K562 (cell line): ENCODE data around the gene FRMD4A. TPM values are rescaled to one million over a fixed set of nuclear protein-coding genes. Genes with fewer than 3 reads are reported as not detected.

Experiments
- ATAC-seq: fragments of 200-7000 bp; cut with Tn5 transposase; 3 replicates; pipeline ENCODE4 v1.9.1; 2020; ENCODE audit warnings: moderate library complexity
- BruUV-seq: library from RNA; stranded (reverse); fragments of 400-500 nt; replicated peaks from 2 replicates; lab custom pipeline; 2021; lab: Mats Ljungman, UMichigan
- CTCF ChIA-PET: fragments of 300-600 bp; formaldehyde crosslinking; extraction: SDS; loops from one replicate; lab custom pipeline; 2021; ENCODE audit warnings: low intra/inter-chr PET ratio; lab: Yijun Ruan, JAX
- POLR2A ChIA-PET: fragments of 300-600, 350-650 bp; sonication (Branson Sonifier 250); formaldehyde crosslinking; extraction: SDS; loops from one replicate; lab custom pipeline; 2021; ENCODE audit warnings: antibody characterized with exemption, inconsistent platforms; lab: Yijun Ruan, JAX
- DNase-seq, 4 experiments: peaks; one replicate each; pipeline versions ENCODE4 v3.0.0 to v3.0.0-alpha.2; 2011 to 2018; ENCODE audit warnings: low spot score in 3 of 4, mixed read lengths in 3 of 4; ENCODE audit errors: extremely low read depth in 1 of 4
- FAIRE-seq: peaks from 2 replicates; lab custom pipeline; 2011; peaks lifted over from hg19 to GRCh38; lab: Jason Lieb, UNC
- H2AFZ ChIP-seq: 2 replicates; pipeline ENCODE4 v1.6.0; 2011; ENCODE audit warnings: low read depth, low read length, control low read depth, inconsistent platforms
- H3K27ac ChIP-seq: fragments of 200-600 bp; 3 replicates; pipeline ENCODE4 v1.8.0; 2011; ENCODE audit warnings: low read depth, mild to moderate bottlenecking, control low read depth, inconsistent platforms, low read length, moderate library complexity, mixed read lengths; ENCODE audit errors: extremely low read depth
- H3K27me3 ChIP-seq, 2 experiments: fragments of 300-600 bp in 1 of 2; 2 replicates in 1 of 2; 3 replicates in 1 of 2; pipeline versions ENCODE4 v1.6.0 to v1.8.0; 2011; ENCODE audit warnings: inconsistent platforms in 2 of 2, low read length in 2 of 2, mild to moderate bottlenecking in 1 of 2, mixed read lengths in 1 of 2, moderate library complexity in 1 of 2; ENCODE audit not compliant: control insufficient read depth in 2 of 2, insufficient read depth in 2 of 2
- H3K36me3 ChIP-seq: fragments of 300-600 bp; 3 replicates; pipeline ENCODE4 v1.8.0; 2011; ENCODE audit warnings: mild to moderate bottlenecking, low read length, inconsistent platforms; ENCODE audit not compliant: control insufficient read depth, insufficient read depth
- H3K4me1 ChIP-seq, 2 experiments: fragments of 200-600 bp in 1 of 2; replicated peaks in 1 of 2; 2 replicates in 1 of 2; 3 replicates in 1 of 2; pipeline versions ENCODE4 v1.5.1 to v1.8.0; 2011; ENCODE audit warnings: inconsistent platforms in 2 of 2, low read length in 2 of 2, mild to moderate bottlenecking in 1 of 2, mixed read lengths in 1 of 2, moderate library complexity in 1 of 2; ENCODE audit not compliant: control insufficient read depth in 2 of 2, insufficient read depth in 2 of 2
- H3K4me2 ChIP-seq: 2 replicates; pipeline ENCODE4 v1.6.1; 2011; ENCODE audit warnings: low read length, control low read depth, inconsistent platforms, mixed read lengths; ENCODE audit not compliant: insufficient read depth
- H3K4me3 ChIP-seq: fragments of 200-600 bp; sonication (generic), shearing (Covaris generic); 2 replicates; pipeline ENCODE4 v1.5.1; 2016; ENCODE audit warnings: control low read depth, inconsistent platforms
- H3K79me2 ChIP-seq: fragments of 200-600 bp; 3 replicates; pipeline ENCODE4 v1.8.0; 2011; ENCODE audit warnings: low read length, inconsistent platforms; ENCODE audit not compliant: control insufficient read depth, insufficient read depth
- H3K9ac ChIP-seq, 2 experiments: 2 replicates each; pipeline versions ENCODE4 v1.6.0 to v1.6.1; 2011; ENCODE audit warnings: low read depth in 2 of 2, low read length in 2 of 2, control low read depth in 1 of 2, inconsistent platforms in 1 of 2, mild to moderate bottlenecking in 1 of 2, mixed read lengths in 1 of 2; ENCODE audit not compliant: insufficient read depth in 1 of 2
- H3K9me1 ChIP-seq: one replicate; pipeline ENCODE4 v1.6.0; 2011; ENCODE audit warnings: inconsistent platforms, mild to moderate bottlenecking, low read length, moderate library complexity; ENCODE audit not compliant: control insufficient read depth, insufficient read depth
- H3K9me3 ChIP-seq: replicated peaks from 2 replicates; pipeline ENCODE4 v1.5.1; 2011; ENCODE audit warnings: low read depth, low read length, inconsistent platforms; ENCODE audit not compliant: control insufficient read depth, insufficient read depth
- H4K20me1 ChIP-seq: replicated peaks from 2 replicates; pipeline ENCODE4 v1.6.1; 2011; ENCODE audit warnings: low read length, inconsistent platforms, mixed read lengths; ENCODE audit not compliant: control insufficient read depth, insufficient read depth
- DACH1 ChIP-seq: fragments of 450-650 bp; IDR thresholded peaks from 2 replicates; pipeline ENCODE4 v1.6.1; 2018; ENCODE audit not compliant: partially characterized antibody
- ESRRA ChIP-seq: fragments of 450-650 bp; IDR thresholded peaks from 2 replicates; pipeline ENCODE4 v1.6.1; 2014; ENCODE audit warnings: low read depth, mild to moderate bottlenecking, moderate library complexity, borderline replicate concordance
- GTF2A2 ChIP-seq: IDR thresholded peaks from 2 replicates; pipeline ENCODE4 v1.6.1; 2016; ENCODE audit warnings: mild to moderate bottlenecking, missing genetic modification characterization, missing compliant biosample characterization
- HSF4 ChIP-seq: fragments of 250-450 bp; sonication (Bioruptor Pico); IDR thresholded peaks from 2 replicates; pipeline ENCODE4 v2.1.2; 2022; ENCODE audit warnings: mild to moderate bottlenecking, moderate library complexity, borderline replicate concordance
- MBD2 ChIP-seq: sonication (generic); IDR thresholded peaks from 2 replicates; pipeline ENCODE4 v1.6.1; 2016; ENCODE audit warnings: low read depth, borderline replicate concordance
- MCM3 ChIP-seq: fragments of 450-650 bp; IDR thresholded peaks from 2 replicates; pipeline ENCODE4 v1.6.1; 2016
- MECOM ChIP-seq: fragments of 250-450 bp; sonication (Bioruptor Pico); IDR thresholded peaks from 2 replicates; pipeline ENCODE4 v1.8.0; 2022; ENCODE audit warnings: inconsistent platforms
- ZNF79 ChIP-seq: fragments of 250-450 bp; sonication (Bioruptor Pico); IDR thresholded peaks from 2 replicates; pipeline ENCODE4 v1.4.0; 2020; ENCODE audit warnings: low read depth, mild to moderate bottlenecking, moderate library complexity
- WGBS: fragments of 100-300 bp; shearing (Covaris generic); methylation state at CpG from one replicate; pipeline ENCODE4 v1.1.6; 2016; ENCODE audit warnings: low coverage, mixed read lengths; ENCODE audit not compliant: insufficient coverage; ENCODE audit errors: missing lambda C conversion rate; 5-methylcytosine and 5-hydroxymethylcytosine counted together
- in situ Hi-C: fragments of 300-500 bp; cut with MboI; formaldehyde crosslinking; loops from 4 replicates; pipeline ENCODE4 v1.15.0; 2018; ENCODE audit warnings: inconsistent platforms, mixed read lengths
- intact Hi-C: fragments of 100-400 bp; cut with micrococcal nuclease; formaldehyde crosslinking; loops from 2 replicates; pipeline ENCODE4 v1.14.2; 2022
- polyA plus RNA-seq, 8 experiments: library from polyadenylated mRNA; depleted of rRNA in 4 of 8; stranded (reverse) in 5 of 8; unstranded in 3 of 8; fragments of >200 nt; fragmentation: Nextera tagmentation in 2 of 8; fragmentation: Illumina TruSeq in 1 of 8; extraction: Ambion mirVana in 2 of 8; extraction: Trizol in 1 of 8; gene quantifications; 2 replicates each; pipeline versions ENCODE4 v1.2.1 to v1.2.3, GENCODE V29; 2011 to 2014; ENCODE audit warnings: inconsistent platforms in 1 of 8, missing spikeins in 1 of 8
- total RNA-seq, 7 experiments: library from RNA; depleted of rRNA in 6 of 7; stranded (reverse); fragments of >200 nt in 6 of 7; fragmentation: Illumina TruSeq in 2 of 7; extraction: Trizol in 2 of 7; gene quantifications; 2 replicates each; pipeline versions ENCODE4 v1.2.1 to v1.2.3, GENCODE V29; 2011 to 2021; ENCODE audit warnings: low replicate concordance in 1 of 7

Gene FRMD4A
- total and polyA plus RNA-seq, 9 of the 15 experiments (the other 6 are each of a cell fraction or from before 2014, with no cell fraction given) = 0.80 to 5.2 (median 3.0) TPM

- Histone ChIP-seq H3K4me1 (no peaks in the 10 kb centered on the region; a peak in 1 of 5 replicates), H3K9me3 (no peaks in the 10 kb centered on the region), H3K27me3 (peaks cover 16 to 38% of the 10 kb centered on the region in 2 experiments; a peak in 3 of 5 replicates), H4K20me1 (0 out of 2 replicates have a peak, but pooled peaks cover 3% of the 10 kb centered on the region), H3K4me3 (no peak overlapping the region), H2AFZ (no peak overlapping the region), H3K36me3 (no peaks in the 10 kb centered on the region), H3K27ac (no peak overlapping the region), H3K4me2 (no peak overlapping the region), H3K9me1 (no peaks in the 10 kb centered on the region), H3K79me2 (no peaks in the 10 kb centered on the region), H3K9ac (no peak overlapping the region)
- DNase-seq (no peak), FAIRE-seq (no peak), ATAC-seq (no peak)
- 3% methylated on average over 7 of the region's 7 CpGs for WGBS
- BruUV-seq = no TSS peak
- in situ Hi-C loops (no loop called here), intact Hi-C loops (no loop called here)
- CTCF ChIA-PET = no interaction called here
- TF ChIP-seq ZNF79 (CRISPR knock-in tag) = no peak
- no peak for TF ChIP-seq MECOM
- no peak for TF ChIP-seq DACH1
- TF ChIP-seq MCM3 = no peak
- TF ChIP-seq HSF4 = no peak
- POLR2A ChIA-PET = no interaction called here
Observed at GRCh38 chr10:14087566-14087965, 243.2 kb downstream of the FRMD4A start.

- Histone ChIP-seq H3K9ac (no peak overlapping the region), H3K27ac (no peak overlapping the region), H3K79me2 (no peaks in the 10 kb centered on the region), H3K4me3 (no peak overlapping the region), H3K4me1 (no peaks in the 10 kb centered on the region; a peak in 1 of 5 replicates), H4K20me1 (0 out of 2 replicates have a peak, but pooled peaks cover 3% of the 10 kb centered on the region), H3K4me2 (no peak overlapping the region), H3K27me3 (peaks cover 16 to 30% of the 10 kb centered on the region in 2 experiments; a peak in 3 of 5 replicates), H3K9me1 (no peaks in the 10 kb centered on the region), H3K36me3 (no peaks in the 10 kb centered on the region), H3K9me3 (no peaks in the 10 kb centered on the region), H2AFZ (no peak overlapping the region)
- ATAC-seq = no peak
- ChIA-PET POLR2A (interaction anchor here (0.7 kb wide), 1 partner anchor 23 kb away, joined by 5 read pairs; no protein-coding TSS in a partner anchor), CTCF (no interaction called here)
- TF ChIP-seq ESRRA = no peak
- TF ChIP-seq GTF2A2 (tag) = no peak
- no peak for TF ChIP-seq MBD2
- in situ Hi-C loops = no loop called here
- WGBS = 2% methylated on average over 3 of the region's 3 CpGs
- FAIRE-seq = no peak
- intact Hi-C loops = no loop called here
- no TSS peak for BruUV-seq
- no peak for DNase-seq
Observed at GRCh38 chr10:14086596-14086995, 244.1 kb downstream of the FRMD4A start.
